Kidney epithelial cell (primary cell): Measurements from ENCODE around the gene NME2. TPM values are rescaled to one million over a fixed set of nuclear protein-coding genes. Genes with fewer than 3 reads are reported as not detected.

Experiments used
- DNase-seq: peaks from one replicate; pipeline ENCODE4 v3.0.0-alpha.2; 2010; ENCODE audit warnings: low read depth
- H3K27me3 ChIP-seq: 2 replicates; pipeline ENCODE4 v1.6.0; 2011; ENCODE audit warnings: low read length; ENCODE audit not compliant: control insufficient read depth, insufficient read depth
- H3K36me3 ChIP-seq: 2 replicates; pipeline ENCODE4 v1.5.1; 2011; ENCODE audit warnings: low read length; ENCODE audit not compliant: control insufficient read depth, insufficient read depth
- H3K4me3 ChIP-seq: 2 replicates; pipeline ENCODE4 v1.5.1; 2011; ENCODE audit warnings: low read depth, mild to moderate bottlenecking, control low read depth, low read length
- total RNA-seq: library from RNA; depleted of rRNA; stranded (reverse); fragments of >200 nt; gene quantifications from 2 replicates; pipeline ENCODE4 v1.2.3, GENCODE V29; 2015
- TF ChIP-seq, protein P1 (sequence below): IDR thresholded peaks from 2 replicates; pipeline ENCODE4 v1.5.1; 2011; ENCODE audit warnings: mild to moderate bottlenecking, moderate library complexity, low read length, control low read depth, inconsistent platforms; ENCODE audit not compliant: insufficient read depth, poor library complexity, severe bottlenecking

Gene NME2
- total RNA-seq, 1 donor from 2014 or later = 1,016 TPM

DNA sequence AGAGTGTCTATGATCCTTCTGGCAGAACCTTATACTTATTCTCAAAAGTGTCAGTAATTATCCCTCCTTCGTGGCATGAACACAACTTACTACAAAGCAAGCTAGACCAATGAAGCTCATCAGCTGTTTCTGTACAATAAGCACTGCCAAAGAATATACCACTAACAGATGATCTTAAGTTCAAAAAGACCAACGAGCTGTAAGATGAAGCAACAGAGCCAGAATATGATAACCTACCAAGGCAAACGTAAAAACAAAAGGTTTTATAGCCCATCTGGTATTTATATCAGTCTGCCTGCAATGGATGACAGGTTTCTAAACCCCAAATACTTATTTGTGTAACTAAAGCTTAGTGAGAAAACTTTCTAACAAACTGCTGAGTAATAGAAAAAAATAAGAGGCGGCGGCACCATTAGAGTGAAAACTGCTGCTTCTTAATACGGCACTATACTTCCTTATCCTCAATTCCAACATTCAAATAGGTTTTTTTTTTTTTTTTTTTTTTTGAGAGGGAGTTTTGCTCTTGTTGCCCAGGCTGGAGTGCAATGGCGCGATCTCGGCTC is 22.1 kb downstream of the NME2 start:
- no peak for DNase-seq
- H3K36me3 ChIP-seq = no peaks in the 10 kb centered on the region

DNA sequence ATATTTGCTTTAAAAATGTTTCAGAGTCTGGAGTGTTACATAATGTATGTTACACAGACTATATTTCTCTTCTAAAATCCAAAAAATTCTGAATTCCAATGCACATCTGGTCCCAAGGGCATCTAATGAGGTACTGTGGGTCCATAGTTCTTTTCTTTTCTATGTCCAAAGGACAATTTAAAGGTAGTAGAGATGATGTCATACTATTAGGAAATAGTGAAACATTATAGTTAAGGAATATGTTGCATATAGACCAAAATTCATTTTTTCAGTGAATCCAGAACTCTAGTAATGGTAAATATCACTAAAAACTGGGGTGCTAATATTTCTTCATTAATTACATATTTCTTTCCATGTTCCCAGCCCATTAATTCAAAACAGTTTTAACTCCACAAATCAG is 23.0 kb downstream of the NME2 start:
- TF ChIP-seq, protein P1, sequence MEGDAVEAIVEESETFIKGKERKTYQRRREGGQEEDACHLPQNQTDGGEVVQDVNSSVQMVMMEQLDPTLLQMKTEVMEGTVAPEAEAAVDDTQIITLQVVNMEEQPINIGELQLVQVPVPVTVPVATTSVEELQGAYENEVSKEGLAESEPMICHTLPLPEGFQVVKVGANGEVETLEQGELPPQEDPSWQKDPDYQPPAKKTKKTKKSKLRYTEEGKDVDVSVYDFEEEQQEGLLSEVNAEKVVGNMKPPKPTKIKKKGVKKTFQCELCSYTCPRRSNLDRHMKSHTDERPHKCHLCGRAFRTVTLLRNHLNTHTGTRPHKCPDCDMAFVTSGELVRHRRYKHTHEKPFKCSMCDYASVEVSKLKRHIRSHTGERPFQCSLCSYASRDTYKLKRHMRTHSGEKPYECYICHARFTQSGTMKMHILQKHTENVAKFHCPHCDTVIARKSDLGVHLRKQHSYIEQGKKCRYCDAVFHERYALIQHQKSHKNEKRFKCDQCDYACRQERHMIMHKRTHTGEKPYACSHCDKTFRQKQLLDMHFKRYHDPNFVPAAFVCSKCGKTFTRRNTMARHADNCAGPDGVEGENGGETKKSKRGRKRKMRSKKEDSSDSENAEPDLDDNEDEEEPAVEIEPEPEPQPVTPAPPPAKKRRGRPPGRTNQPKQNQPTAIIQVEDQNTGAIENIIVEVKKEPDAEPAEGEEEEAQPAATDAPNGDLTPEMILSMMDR = no peak
- Histone ChIP-seq H3K36me3 (no peaks in the 10 kb centered on the region), H3K4me3 (no peak overlapping the region)

More for the DNA sequence above, 22.1 kb downstream of the NME2 start:
- TF ChIP-seq, protein P1 = no peak
- no peak overlapping the region for H3K4me3 ChIP-seq
- H3K27me3 ChIP-seq = no peaks in the 10 kb centered on the region

DNA sequence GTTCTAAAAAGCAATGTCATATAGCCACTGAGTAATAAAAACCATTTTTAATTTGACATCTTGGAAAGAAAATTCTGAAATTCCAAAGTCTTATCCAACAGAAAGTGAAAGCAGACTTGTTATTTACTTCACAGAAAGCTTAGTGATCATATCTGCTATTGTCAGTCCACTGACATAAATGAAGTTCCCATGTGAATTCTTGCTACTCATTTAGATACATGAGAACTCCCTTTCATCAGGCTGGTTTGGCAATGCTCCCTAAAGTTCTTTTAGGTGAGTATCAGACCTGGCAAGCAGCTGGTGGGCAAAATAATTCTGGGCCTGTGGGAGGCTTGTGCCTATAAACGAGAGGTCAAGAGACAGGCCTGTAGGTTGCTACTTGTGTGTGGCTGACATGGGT is 23.4 kb downstream of the NME2 start:
- DNase-seq = no peak
- TF ChIP-seq, protein P1 = no peak
- Histone ChIP-seq H3K36me3 (no peaks in the 10 kb centered on the region), H3K27me3 (no peaks in the 10 kb centered on the region), H3K4me3 (no peak overlapping the region)

More for the DNA sequence above, 23.0 kb downstream of the NME2 start:
- DNase-seq = no peak
- H3K27me3 ChIP-seq = no peaks in the 10 kb centered on the region

DNA sequence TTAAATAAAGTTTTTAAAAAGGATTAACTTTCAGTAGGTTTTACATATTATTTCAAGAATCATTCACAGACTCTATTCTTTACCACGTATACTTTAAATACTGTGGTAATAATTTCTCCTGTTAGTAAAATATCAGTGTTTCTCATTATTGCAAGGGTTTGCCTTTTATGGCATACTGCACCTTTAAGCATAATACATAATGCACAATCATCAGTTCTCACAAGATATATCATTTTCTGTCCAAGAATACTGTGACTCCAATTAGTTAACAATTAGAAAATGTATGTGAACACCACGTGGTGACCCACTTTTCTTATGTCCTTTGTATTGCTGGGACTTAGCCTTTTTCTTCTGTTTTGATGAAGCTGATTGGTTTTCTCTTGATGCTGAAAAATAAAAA is 25.7 kb downstream of the NME2 start:
- H3K4me3 ChIP-seq = no peak overlapping the region
- H3K36me3 ChIP-seq = no peaks in the 10 kb centered on the region
- DNase-seq = no peak
- H3K27me3 ChIP-seq = no peaks in the 10 kb centered on the region
- TF ChIP-seq, protein P1 = no peak

DNA sequence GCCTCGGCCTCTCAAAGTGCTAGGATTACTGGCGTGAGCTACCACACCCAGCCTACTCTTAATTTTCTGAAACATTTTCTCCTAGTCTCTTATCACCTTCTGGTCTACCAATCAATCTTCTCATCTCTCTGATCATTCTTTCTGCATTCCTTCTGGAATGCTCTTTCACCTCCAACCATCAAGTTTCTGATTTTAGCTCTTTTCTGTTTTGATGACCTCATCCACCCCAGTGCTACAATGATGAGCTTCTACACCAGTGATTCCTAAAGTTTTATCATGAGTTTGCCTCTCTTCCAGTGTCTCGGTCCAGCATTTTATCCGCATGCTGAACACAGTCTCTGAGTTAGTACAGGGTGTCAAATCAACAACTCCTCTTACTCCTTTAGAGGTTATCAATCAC is 31.5 kb downstream of the NME2 start:
- H3K4me3 ChIP-seq = no peak overlapping the region
- no peak for DNase-seq
- H3K36me3 ChIP-seq = peaks cover 2% of the 10 kb centered on the region
- TF ChIP-seq, protein P1 = no peak
- H3K27me3 ChIP-seq = no peaks in the 10 kb centered on the region

DNA sequence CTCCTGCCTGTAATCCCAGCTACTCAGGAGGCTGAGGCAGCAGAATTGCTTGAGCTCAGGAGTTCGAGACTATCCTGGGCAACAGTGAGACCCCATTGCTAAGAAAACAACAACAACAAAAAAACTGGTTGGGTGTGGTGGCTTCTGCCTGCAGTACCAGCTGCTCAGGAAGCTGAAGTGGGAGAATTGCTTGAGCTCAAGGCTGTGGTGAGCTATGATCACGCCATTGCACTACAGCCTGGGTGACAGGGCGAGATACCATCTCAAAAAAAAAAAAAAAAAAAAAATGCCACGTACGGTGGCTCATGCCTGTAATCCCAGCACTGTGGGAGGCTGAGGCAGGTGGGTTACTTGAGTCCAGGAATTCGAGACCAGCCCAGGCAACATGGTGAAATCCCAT is 34.1 kb downstream of the NME2 start:
- Histone ChIP-seq H3K27me3 (no peaks in the 10 kb centered on the region), H3K4me3 (no peak overlapping the region), H3K36me3 (peaks cover 2% of the 10 kb centered on the region)
- DNase-seq = no peak
- TF ChIP-seq, protein P1 = no peak
